HG03066 (cell line): ENCODE measurements around the gene RTL10.

Source experiments
- ATAC-seq: cut with Tn5 transposase; IDR thresholded peaks from one replicate; pipeline ENCODE4 v1.9.1; 2021; ENCODE audit warnings: low read depth; ENCODE audit not compliant: unreplicated experiment

RTL10 gene

DNA sequence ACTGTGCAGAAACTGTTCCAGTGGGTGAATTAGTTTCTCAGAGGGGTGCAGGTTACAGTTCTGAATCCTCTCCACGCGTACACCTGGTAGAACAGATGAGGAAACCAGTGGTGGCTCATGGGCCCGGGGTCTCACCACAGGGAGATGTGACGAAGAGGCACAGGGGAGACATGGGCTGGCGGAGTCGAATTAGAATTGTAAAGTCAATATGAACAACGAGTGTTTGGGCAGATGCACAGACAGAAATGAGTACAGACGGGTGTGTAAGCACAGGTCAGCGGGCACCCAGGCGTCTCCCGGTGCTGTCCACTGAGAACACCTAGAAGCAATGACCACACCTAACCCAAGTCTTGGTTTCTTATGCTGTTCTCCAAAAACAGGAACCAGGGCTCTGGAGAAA lies 41.8 kb downstream of the RTL10 start:
- ATAC-seq, result no peak

DNA sequence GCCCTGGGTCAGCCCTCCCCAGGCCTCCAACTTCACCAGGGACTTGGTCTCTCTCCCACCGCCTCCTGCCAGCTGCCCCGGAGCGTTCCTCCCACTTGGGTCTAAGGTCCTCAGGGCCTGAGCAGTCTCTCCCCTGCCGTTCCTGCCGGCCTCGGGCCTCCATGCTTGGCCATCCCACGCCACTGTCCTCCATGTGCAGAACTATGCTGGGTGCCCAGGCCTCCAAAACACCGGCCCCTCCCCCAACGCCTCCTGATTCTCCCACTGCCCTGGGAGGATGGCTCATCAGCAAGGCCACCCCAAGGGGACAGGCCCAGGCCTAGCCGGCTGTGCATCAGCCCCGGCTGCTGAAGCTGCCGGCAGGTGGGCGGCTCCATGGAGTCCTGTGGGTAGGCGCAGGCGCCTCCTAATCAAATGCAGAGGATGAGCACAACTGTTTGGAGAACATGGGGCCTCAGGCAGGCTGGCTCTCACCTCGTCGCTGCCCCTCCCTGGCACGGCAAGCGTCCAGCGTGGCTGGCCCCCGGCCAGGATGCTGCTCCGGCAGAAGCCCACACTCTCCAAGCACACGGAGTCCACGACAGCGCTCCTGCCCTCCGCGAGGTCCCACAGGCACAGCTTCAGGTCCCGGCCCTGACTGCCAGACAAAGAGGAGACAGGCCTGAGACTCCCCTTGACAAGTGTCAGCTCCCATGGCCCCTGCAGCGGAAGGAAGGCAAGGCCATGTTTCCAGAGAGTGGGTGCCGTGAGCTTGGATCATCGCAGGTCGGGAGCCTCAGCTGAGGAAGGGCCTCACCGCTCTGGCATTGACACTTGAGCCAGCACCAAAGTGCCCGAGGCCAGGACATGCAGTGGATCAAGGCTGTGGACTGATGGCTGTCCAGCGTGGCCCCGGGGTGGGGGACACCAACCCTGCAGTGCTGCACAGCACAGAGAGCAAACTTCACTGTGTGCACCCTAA lies 42.6 kb downstream of the RTL10 start:
- no peak for ATAC-seq

DNA sequence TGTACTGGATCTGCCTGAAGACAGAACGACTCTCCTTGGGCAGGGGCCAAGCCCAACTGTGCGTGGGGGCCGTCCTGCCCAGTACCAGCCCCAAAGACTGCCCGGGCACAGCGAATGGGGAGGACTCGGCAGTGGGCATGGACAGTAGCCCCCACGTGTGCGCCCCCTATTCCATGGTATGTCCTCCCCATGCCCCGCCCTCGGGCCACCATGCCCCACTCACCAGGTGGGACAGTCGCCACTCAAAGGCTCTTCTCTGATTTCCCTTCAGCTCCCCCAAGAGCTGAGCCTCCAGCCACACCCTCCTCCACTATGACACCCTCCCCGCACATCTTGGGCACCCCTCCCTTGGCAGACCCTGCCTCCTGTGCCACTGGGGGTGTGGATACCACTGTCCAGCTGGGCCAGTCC lies 43.5 kb downstream of the RTL10 start:
- ATAC-seq, result no peak

DNA sequence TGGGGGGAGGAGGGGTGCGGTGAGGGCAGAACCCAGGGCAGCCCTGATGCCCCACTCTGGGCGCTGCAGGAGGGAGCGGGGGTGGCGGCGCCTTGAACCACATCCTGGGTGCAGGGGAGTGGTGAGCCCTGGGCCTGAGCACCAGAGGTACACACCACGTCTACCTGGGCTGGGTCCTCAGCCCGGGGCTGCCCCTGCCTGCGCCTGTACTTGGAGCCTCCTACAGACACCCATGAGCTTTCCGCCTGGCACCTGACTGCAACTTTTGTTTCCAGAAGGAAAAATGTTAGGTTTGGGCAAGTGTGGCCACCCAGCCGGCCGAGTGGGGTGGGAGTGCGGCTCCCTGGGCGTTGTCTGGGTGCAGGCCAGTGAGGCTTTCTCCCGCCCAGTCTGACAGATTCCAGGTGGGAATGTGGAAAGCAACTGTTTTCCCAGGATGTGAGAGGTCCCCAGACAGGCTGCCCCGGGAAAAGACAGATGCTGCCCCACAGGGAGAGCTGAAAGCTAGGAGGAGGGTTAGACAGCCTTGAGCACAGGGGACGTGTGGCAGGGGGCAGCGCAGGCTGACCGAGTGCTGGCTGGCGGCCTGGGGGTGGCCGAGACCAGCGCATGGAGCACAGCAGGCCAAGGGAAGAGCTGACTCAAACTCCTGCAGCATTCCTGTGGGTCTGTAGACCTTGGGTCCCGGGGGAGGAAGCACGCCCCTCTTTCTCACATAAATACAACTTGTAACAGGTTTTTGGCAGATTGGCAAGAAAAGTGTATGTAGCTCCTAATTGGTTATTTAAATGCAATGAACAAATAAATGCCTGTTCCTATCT lies 44.1 kb downstream of the RTL10 start:
- no peak for ATAC-seq

DNA sequence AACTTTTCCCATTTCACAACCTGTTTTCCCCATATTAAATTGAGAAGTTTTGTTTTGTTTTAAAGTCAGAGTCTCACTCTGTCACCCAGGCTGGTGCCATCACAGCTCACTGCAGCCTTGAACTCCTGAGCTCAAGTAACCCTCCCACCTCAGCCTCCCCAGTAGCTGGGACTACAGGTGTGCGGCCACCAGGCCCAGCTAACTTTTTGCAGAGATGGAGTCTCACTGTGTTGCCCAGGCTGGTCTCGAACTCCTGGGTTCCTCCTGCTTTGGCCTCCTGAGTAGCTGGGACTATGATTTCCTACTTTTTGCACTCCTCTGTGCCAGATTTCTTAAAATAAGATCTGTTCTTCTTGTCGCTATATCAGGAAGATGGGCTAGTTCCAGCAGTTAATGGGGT lies 44.9 kb downstream of the RTL10 start:
- no peak for ATAC-seq

DNA sequence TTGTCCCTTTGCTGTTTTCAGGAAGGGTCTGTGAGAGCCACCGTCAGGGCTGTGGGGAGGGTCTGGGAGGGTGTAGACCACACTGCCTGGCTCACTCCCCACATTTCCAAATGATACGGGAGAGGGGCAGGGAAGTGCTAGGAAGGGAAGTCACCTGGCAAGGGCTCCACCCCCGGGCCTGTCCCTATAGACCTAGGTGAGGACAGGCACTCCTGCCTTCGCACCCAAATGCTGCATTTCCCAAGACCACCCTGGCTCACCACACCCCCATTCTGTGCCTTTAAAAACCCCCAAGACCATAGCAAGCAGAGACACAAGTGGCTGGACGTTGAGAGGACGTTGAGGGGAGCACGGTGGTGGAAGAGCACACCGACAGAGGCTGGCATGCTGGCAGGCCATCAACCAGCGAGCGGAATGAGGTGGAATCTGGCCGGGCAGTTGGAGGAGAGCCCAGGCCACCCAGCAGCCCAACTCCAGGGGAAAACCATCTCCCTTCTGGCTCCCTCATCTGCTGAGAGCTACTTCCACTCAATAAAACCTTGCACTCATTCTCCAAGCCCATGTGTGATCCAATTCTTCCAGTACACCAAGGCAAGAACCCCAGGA lies 45.7 kb downstream of the RTL10 start:
- ATAC-seq, result no peak

DNA sequence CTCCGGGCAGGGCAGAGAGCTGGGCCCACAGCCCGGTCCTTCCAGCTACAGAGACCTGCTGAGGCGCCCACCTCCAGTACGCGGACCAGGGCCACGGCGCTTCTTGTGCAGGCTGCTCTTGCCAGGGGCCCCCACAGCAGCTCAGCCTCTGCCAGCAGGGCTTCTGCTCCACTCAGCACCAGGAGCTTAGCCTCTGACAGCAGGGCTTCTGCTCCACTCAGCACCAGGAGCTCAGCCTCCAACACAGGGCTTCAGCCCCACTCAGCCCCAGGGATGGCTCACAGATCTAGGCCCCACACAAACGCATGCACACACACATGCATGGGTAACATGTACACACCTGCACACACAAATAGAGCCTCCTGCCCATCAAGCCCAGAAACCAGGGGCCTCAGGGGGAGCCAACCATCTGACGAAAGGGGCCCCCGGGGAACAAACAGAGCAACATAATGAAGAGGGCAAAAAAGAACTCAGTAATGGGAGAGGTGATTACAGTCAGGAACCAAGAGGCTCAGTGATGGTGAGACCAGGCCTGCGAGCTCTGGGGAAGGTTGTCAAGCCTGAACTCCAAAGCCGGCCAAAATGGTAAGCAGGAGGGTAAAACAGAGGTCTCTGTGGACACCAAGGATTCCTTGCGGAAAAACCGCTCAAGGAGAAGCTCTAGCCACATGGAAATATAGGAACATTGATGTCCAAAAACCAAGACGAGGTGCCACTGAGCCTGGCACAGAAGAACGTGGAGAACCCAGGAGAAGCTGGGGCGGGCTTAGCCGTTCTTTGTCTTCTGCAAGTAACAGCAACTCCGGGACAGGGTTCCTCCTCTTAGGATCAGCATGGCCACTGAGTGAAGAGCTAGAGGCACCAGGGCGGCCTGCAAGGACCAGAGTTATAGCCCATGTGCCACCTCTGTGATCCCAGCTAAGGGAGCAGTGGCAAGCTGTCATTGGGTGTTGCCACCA lies 46.5 kb downstream of the RTL10 start:
- ATAC-seq, result no peak

DNA sequence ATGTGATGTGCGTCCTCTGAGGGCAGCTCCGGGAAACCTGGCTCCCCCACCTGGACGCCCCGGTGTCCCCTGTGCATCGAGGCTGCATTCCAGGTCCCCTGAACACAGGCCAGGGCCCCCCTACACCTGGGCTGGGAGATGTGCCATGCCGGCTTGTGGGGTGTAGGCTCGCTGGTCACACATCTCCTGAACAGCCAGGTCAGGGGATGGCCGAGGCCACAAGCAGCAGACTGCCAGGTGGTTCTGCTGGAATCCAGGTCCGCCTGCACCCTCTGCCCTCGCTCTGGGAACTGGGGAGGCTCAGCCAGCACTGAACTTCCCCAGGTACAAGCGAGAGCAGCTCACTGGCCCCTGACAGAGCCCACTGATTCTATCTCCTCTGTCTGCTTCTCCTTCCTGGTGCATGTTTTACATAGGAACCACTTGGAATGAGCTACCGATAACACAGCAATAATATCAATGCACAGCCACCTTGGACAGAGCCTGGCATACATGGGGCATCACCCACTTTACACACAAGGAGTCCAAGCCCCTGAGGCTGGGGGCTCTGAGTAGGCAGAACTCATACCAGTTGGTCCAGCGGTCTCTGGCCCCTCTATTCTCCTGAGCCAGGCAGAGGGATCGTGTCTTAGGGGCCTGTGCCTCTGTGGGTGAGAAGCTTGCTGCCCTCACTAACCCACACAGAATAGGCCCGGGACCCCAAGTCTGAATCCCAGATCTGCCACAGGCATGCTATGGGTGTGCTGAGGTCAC lies 47.3 kb downstream of the RTL10 start:
- no peak for ATAC-seq

DNA sequence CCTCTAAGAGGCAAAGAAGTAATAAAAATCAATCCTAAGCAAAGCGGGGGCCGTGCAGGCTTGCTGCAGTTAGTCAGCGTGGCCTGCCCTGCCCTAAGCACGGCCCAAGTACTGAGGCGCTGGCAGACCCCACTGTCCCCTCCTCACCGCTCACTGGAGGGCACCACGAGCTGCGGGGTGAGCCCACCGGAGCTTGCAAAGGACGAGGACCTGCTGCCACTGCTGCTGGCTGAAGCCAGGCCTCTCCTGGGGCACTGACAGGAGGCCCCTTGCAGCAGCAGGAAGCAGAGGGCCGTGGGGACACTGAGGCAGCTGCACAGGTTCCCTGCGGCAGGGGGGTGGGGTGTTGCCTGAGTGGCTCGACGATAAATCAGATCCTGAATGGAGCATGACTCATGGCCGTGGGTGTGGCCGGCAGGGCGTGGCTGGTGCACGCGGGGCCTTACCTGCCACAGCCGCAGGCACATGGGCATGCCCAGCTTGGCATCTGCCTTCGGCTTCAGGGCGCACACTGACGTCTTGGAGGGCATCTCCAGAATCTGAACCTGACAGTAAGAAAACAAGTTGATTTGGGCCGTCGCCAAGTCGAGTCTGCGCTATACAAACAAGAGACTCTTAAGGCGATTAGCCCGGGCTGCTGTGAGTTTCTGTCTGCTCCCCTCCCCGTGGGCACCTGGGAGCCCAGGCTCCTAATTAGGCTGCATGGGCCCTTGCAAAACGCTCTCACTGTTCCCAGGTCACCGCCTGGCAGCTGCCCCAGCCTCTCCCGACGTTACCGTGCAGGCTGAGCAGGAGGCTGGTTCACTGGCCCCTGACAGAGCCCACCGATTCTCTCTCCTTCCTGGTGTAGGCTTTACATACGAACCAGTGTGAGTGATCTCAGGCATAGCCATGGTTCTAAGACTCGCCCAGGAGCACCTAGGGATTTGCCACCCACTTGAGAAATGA lies 48.2 kb downstream of the RTL10 start:
- no peak for ATAC-seq

DNA sequence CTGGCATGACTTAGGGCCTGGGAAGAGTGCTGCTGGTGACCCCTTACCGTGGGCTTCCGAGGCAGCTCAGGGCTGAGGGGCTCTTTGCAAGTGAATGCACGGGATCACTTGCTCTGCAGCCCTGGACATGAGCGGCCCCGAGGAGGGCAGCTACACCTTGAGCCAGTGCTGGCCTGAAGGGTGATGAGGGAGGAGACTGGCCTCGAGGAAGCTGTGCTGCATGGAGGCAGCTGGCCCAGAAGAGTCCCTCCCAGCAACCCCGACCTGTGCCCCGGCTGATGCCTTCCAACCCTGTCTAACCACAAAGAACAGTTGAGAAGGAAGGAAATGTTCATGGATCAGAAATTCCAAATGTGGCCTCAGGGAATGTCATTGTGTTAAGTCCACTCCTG lies 48.9 kb downstream of the RTL10 start:
- ATAC-seq, result no peak
